DOHH2 (cell line): ENCODE results near the gene SLC6A13.
"Not testable (repeated sequence)": the region's sequence is repeated elsewhere in the genome, so short reads cannot be mapped to it uniquely, and the experiment has no call there.

ENCODE experiments used
- H3F3A ChIP-seq: fragments of 200-600 bp; sonication (generic), shearing (Covaris generic); 2 replicates; pipeline ENCODE4 v1.6.0; 2016; ENCODE audit warnings: antibody characterized with exemption, mild to moderate bottlenecking; ENCODE audit not compliant: control insufficient read depth, insufficient read depth
- H3K27ac ChIP-seq: fragments of 200-600 bp; sonication (generic); 2 replicates; pipeline ENCODE4 v1.5.1; 2014; ENCODE audit warnings: low read depth, mild to moderate bottlenecking, low read length, moderate library complexity
- H3K27me3 ChIP-seq: fragments of 200-600 bp; sonication (generic); 2 replicates; pipeline ENCODE4 v1.6.1; 2014; ENCODE audit warnings: mild to moderate bottlenecking, low read length, mixed read lengths; ENCODE audit not compliant: control insufficient read depth
- H3K36me3 ChIP-seq: fragments of 200-600 bp; sonication (generic); 2 replicates; pipeline ENCODE4 v1.6.1; 2014; ENCODE audit warnings: mild to moderate bottlenecking, low read length, moderate library complexity, mixed read lengths; ENCODE audit not compliant: control insufficient read depth
- H3K4me1 ChIP-seq: fragments of 200-600 bp; sonication (generic); 2 replicates; pipeline ENCODE4 v1.6.1; 2014; ENCODE audit warnings: mild to moderate bottlenecking, low read length, mixed read lengths; ENCODE audit not compliant: control insufficient read depth
- H3K4me2 ChIP-seq: fragments of 200-600 bp; sonication (generic); 2 replicates; pipeline ENCODE4 v1.6.0; 2014; ENCODE audit warnings: mild to moderate bottlenecking, low read length, moderate library complexity
- H3K4me3 ChIP-seq: fragments of 200-600 bp; sonication (generic); 2 replicates; pipeline ENCODE4 v1.5.1; 2014; ENCODE audit warnings: mild to moderate bottlenecking, low read length, mixed read lengths
- H3K79me2 ChIP-seq: fragments of 200-600 bp; sonication (generic); 2 replicates; pipeline ENCODE4 v1.6.1; 2014; ENCODE audit warnings: mild to moderate bottlenecking, low read length, mixed read lengths; ENCODE audit not compliant: control insufficient read depth
- H3K9me2 ChIP-seq: fragments of 200-600 bp; sonication (generic); replicated peaks from 2 replicates; pipeline ENCODE4 v1.6.1; 2014; ENCODE audit warnings: mild to moderate bottlenecking, low read length, mixed read lengths; ENCODE audit not compliant: control insufficient read depth
- H3K9me3 ChIP-seq: fragments of 200-600 bp; sonication (generic); 2 replicates; pipeline ENCODE4 v1.6.1; 2014; ENCODE audit warnings: antibody characterized with exemption, low read length, mixed read lengths; ENCODE audit not compliant: control insufficient read depth, insufficient read depth
- H4K20me1 ChIP-seq: fragments of 200-600 bp; sonication (generic); 2 replicates; pipeline ENCODE4 v1.6.0; 2014; ENCODE audit warnings: low read depth, mild to moderate bottlenecking, antibody characterized with exemption, low read length, moderate library complexity; ENCODE audit not compliant: control insufficient read depth, insufficient read depth
- CTCF ChIP-seq: fragments of 200-600 bp; sonication (generic); IDR thresholded peaks from one replicate; pipeline ENCODE4 v1.5.1; 2014; ENCODE audit warnings: antibody characterized with exemption, mild to moderate bottlenecking, low read depth, low read length; ENCODE audit not compliant: poor library complexity, severe bottlenecking
- EZH2phosphoT487 ChIP-seq: fragments of 200-600 bp; sonication (generic); IDR thresholded peaks from 2 replicates; pipeline ENCODE4 v1.6.1; 2017; ENCODE audit warnings: borderline replicate concordance, mild to moderate bottlenecking, antibody characterized with exemption, low read length, moderate library complexity, mixed read lengths

SLC6A13 gene

DNA sequence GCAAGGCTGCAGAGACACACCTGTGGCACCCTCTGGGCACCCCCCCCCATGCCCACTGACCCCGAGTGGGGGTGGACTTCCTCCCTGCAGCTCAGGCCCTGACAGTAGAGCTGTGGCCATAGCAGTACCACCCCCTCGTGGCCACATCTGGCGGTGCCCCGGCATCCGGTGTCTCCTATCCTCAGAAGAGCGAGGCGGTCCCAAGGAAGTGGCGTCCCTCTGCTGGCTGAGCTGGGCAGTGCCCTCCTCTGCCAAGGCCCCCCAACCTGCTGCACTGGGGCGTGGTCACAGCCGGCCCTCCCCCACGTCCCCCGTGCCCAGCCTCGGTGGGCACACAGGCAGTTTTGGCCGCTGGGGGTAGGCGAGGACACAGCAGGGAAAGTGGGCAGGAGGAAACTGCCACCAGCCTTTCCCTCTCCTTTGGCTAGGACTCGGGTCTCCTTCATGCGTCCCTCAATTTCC, 42.7 kb downstream of the SLC6A13 start:
- Histone ChIP-seq H3K36me3 (no peaks in the 10 kb centered on the region), H3K79me2 (no peaks in the 10 kb centered on the region), H3K9me3 (no peaks in the 10 kb centered on the region), H3K4me3 (no peak overlapping the region), H3F3A (no peaks in the 10 kb centered on the region), H3K27me3 (peaks cover 14% of the 10 kb centered on the region), H3K4me1 (peaks cover 7% of the 10 kb centered on the region), H3K27ac (no peak overlapping the region), H3K4me2 (0 out of 2 replicates have a peak overlapping the region, but pooled peaks have one; percentile 10), H4K20me1 (no peaks in the 10 kb centered on the region; the same call in 1 of the 2 replicates), H3K9me2 (no peaks in the 10 kb centered on the region)
- TF ChIP-seq EZH2phosphoT487 (no peak), CTCF (peak; percentile 98)

DNA sequence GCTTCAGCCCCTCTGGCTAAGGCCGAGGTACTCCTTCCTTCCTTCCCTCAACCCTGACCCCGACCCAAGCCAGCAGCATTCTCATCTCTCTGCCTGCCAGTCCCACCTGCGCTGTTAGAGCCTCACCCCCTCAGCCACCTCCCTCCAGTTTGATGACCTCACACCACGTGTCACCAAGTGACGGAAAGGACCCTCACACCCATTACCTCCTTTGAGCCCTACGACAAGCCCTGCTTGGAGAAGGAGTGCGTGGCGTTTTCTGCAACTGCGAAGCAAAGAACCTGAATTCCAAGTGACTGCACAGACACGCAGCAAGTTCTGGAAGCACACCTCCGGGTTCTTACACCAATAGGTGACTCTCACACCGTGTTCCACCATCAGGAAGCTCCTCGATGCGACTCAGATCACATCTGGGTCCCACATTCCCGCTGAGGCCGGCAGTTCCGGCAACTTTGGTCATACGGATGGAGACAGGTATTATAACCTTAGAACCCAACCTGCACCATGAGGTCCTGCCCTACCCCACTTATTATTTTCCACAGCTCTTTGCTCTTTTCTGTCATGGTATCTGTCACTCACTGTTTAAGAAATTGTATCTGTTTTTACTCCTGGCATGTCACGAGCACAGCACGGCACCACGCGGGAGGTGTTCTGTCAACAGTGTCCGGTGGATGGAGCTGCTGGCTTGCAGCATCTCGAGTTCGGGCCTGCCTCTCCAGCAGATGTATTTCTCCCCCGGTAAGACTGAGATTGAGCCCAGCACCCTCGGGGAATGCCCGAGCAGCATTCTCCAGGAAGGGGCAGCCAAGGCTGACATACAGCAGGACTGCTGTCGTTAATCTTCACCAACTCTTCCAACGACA, 43.7 kb downstream of the SLC6A13 start:
- Histone ChIP-seq H4K20me1 (no peaks in the 10 kb centered on the region; the same call in 1 of the 2 replicates), H3K79me2 (no peaks in the 10 kb centered on the region), H3K4me2 (no peak overlapping the region), H3K9me3 (no peaks in the 10 kb centered on the region), H3K36me3 (no peaks in the 10 kb centered on the region), H3K4me1 (peaks cover 10% of the 10 kb centered on the region), H3K4me3 (no peak overlapping the region), H3F3A (no peaks in the 10 kb centered on the region), H3K9me2 (no peaks in the 10 kb centered on the region), H3K27me3 (peaks cover 24% of the 10 kb centered on the region), H3K27ac (no peak overlapping the region)
- TF ChIP-seq EZH2phosphoT487, result no peak
- TF ChIP-seq CTCF, result no peak

DNA sequence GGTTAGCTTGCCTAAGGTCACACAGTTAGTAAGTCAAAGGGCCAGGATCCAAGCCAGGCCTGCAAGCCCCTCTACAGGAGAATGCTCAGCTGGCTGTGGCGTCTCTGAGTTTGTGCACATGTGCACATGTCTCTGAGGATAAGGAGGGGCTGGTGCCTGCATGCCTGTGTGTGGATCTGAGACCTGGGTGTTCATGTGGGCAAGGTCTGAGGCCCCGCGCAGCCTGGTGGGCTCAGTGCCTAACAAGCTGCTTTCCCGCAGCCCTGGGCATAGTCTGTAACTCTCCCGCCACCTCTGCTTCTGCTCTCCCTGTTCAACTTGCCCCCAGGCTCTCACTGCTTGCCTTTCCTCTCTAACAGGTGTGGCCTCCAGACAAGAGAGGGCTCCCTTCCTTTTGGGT, 44.4 kb downstream of the SLC6A13 start:
- H3K27me3 ChIP-seq, result peaks cover 31% of the 10 kb centered on the region
- TF ChIP-seq EZH2phosphoT487 (no peak), CTCF (no peak)

GRCh38 chr12:217029-217428, 45.6 kb downstream of the SLC6A13 start:
- H3K27me3 ChIP-seq, result peaks cover 40% of the 10 kb centered on the region
- not testable (repeated sequence) for H3K36me3 ChIP-seq, H3K9me2 ChIP-seq, H3K4me3 ChIP-seq, H3K9me3 ChIP-seq, H3K79me2 ChIP-seq, H3K4me2 ChIP-seq, H3F3A ChIP-seq, H3K27ac ChIP-seq, H4K20me1 ChIP-seq
- H3K4me1 ChIP-seq, result peaks cover 25% of the 10 kb centered on the region

More for the DNA sequence above, 44.4 kb downstream of the SLC6A13 start:
- no peaks in the 10 kb centered on the region for H3F3A ChIP-seq
- H3K27ac ChIP-seq, result no peak overlapping the region
- H3K36me3 ChIP-seq, result no peaks in the 10 kb centered on the region
- H3K4me1 ChIP-seq, result peaks cover 14% of the 10 kb centered on the region
- H3K4me2 ChIP-seq, result no peak overlapping the region
- H3K4me3 ChIP-seq, result no peak overlapping the region
- no peaks in the 10 kb centered on the region for H3K79me2 ChIP-seq
- no peaks in the 10 kb centered on the region for H3K9me3 ChIP-seq
- no peaks in the 10 kb centered on the region for H3K9me2 ChIP-seq
- no peaks in the 10 kb centered on the region; the same call in 1 of the 2 replicates for H4K20me1 ChIP-seq
